ENCODE data around the gene GMCL1. TPM values are rescaled to one million over a fixed set of nuclear protein-coding genes. Genes with fewer than 3 reads are reported as not detected.
"Not testable (repeated sequence)": the region's sequence is repeated elsewhere in the genome, so short reads cannot be mapped to it uniquely, and the experiment has no call there.

Gene GMCL1
- total and polyA plus RNA-seq, 2 donors from 2014 or later, result 6.3 to 14.0 TPM

- peak in 3 of 5 donors; percentile 54 to 81 (median 65) for DNase-seq
- Histone ChIP-seq H3K9ac (ENCODE audit: low read length in 3 of 3) (peak overlapping the region; percentile 39 to 72 (median 67)), H3K36me3 (ENCODE audit: control insufficient read depth in 2 of 3, insufficient read depth in 3 of 3, low read length in 3 of 3) (no peaks in the 10 kb centered on the region), H3K4me3 (ENCODE audit: low read length in 3 of 3) (peak overlapping the region; percentile 58 to 90 (median 84)), H3K27me3 (ENCODE audit: control insufficient read depth, insufficient read depth, low read length) (no peaks in the 10 kb centered on the region), H3K9me3 (ENCODE audit: control insufficient read depth in 2 of 3, insufficient read depth in 1 of 3, low read length in 3 of 3) (no peaks in the 10 kb centered on the region), H3K27ac (ENCODE audit: low read depth in 2 of 2, low read length in 2 of 2) (peak overlapping the region in 1 of 2 donors; percentile 85), H3K4me1 (ENCODE audit: control insufficient read depth in 2 of 3, insufficient read depth in 2 of 3, low read depth in 1 of 3, low read length in 3 of 3) (peaks cover 0 to 5% (median 4%) of the 10 kb centered on the region in 3 donors)
- no peak for TF ChIP-seq CTCF (IDR thresholded peaks at IDR 0.05; ENCODE audit: borderline replicate concordance, extremely low read depth, insufficient read depth)
- intact Hi-C loops (cut with DNase I), result no loop called here
- FAIRE-seq, result no peak
Measured at GRCh38 chr2:69830045-69830905, 815 bp downstream of the GMCL1 start.

- H3K4me1 ChIP-seq (ENCODE audit: control insufficient read depth in 2 of 3, insufficient read depth in 2 of 3, low read depth in 1 of 3, low read length in 3 of 3); H3K9me3 ChIP-seq (ENCODE audit: control insufficient read depth in 2 of 3, insufficient read depth in 1 of 3, low read length in 3 of 3); DNase-seq; H3K27me3 ChIP-seq (ENCODE audit: control insufficient read depth, insufficient read depth, low read length); FAIRE-seq; H3K36me3 ChIP-seq (ENCODE audit: control insufficient read depth in 2 of 3, insufficient read depth in 3 of 3, low read length in 3 of 3); intact Hi-C loops (cut with DNase I); H3K27ac ChIP-seq (ENCODE audit: low read depth in 2 of 2, low read length in 2 of 2); H3K9ac ChIP-seq (ENCODE audit: low read length in 3 of 3): not testable (repeated sequence)
- peak overlapping the region in 2 of 3 donors; percentile 58 to 84 for H3K4me3 ChIP-seq (ENCODE audit: low read length in 3 of 3)
Measured at GRCh38 chr2:69830906-69831241, 1.4 kb downstream of the GMCL1 start.

- Histone ChIP-seq H3K9ac (ENCODE audit: low read length in 3 of 3) (no peak overlapping the region), H3K27me3 (ENCODE audit: control insufficient read depth, insufficient read depth, low read length) (no peaks in the 10 kb centered on the region), H3K9me3 (ENCODE audit: control insufficient read depth in 2 of 3, insufficient read depth in 1 of 3, low read length in 3 of 3) (no peaks in the 10 kb centered on the region), H3K36me3 (ENCODE audit: control insufficient read depth in 2 of 3, insufficient read depth in 3 of 3, low read length in 3 of 3) (peaks cover 0 to 2% (median 0%) of the 10 kb centered on the region in 3 donors), H3K4me3 (ENCODE audit: low read length in 3 of 3) (peak overlapping the region in 1 of 3 donors; percentile 84), H3K27ac (ENCODE audit: low read depth in 2 of 2, low read length in 2 of 2) (no peak overlapping the region), H3K4me1 (ENCODE audit: control insufficient read depth in 2 of 3, insufficient read depth in 2 of 3, low read depth in 1 of 3, low read length in 3 of 3) (peaks cover 0 to 5% (median 4%) of the 10 kb centered on the region in 3 donors)
- intact Hi-C loops (cut with DNase I), result no loop called here
- FAIRE-seq (no peak), DNase-seq (no peak)
- no peak for TF ChIP-seq CTCF (IDR thresholded peaks at IDR 0.05; ENCODE audit: borderline replicate concordance, extremely low read depth, insufficient read depth)
Measured at GRCh38 chr2:69831354-69831905, 2.0 kb downstream of the GMCL1 start.

- FAIRE-seq, result no peak
- H3K4me1 ChIP-seq (ENCODE audit: control insufficient read depth in 2 of 3, insufficient read depth in 2 of 3, low read depth in 1 of 3, low read length in 3 of 3), result peaks cover 0 to 4% (median under 1%) of the 10 kb centered on the region in 3 donors
- H3K4me3 ChIP-seq (ENCODE audit: low read length in 3 of 3), result no peak overlapping the region
- no peaks in the 10 kb centered on the region for H3K27me3 ChIP-seq (ENCODE audit: control insufficient read depth, insufficient read depth, low read length)
- H3K36me3 ChIP-seq (ENCODE audit: control insufficient read depth in 2 of 3, insufficient read depth in 3 of 3, low read length in 3 of 3), result peaks cover 0 to 2% (median 0%) of the 10 kb centered on the region in 3 donors
- no peaks in the 10 kb centered on the region for H3K9me3 ChIP-seq (ENCODE audit: control insufficient read depth in 2 of 3, insufficient read depth in 1 of 3, low read length in 3 of 3)
- no peak for TF ChIP-seq CTCF (IDR thresholded peaks at IDR 0.05; ENCODE audit: borderline replicate concordance, extremely low read depth, insufficient read depth)
- H3K27ac ChIP-seq (ENCODE audit: low read depth in 2 of 2, low read length in 2 of 2), result no peak overlapping the region
- intact Hi-C loops (cut with DNase I), result no loop called here
- H3K9ac ChIP-seq (ENCODE audit: low read length in 3 of 3), result no peak overlapping the region
- no peak for DNase-seq
Measured at GRCh38 chr2:69833752-69834151, 4.3 kb downstream of the GMCL1 start.
